HG02973 (cell line): Measurements from ENCODE around the gene VPS41.

Experiments used
- ATAC-seq: cut with Tn5 transposase; IDR thresholded peaks from one replicate; pipeline ENCODE4 v1.9.1; 2021; ENCODE audit warnings: moderate library complexity; ENCODE audit not compliant: unreplicated experiment

VPS41 gene

DNA sequence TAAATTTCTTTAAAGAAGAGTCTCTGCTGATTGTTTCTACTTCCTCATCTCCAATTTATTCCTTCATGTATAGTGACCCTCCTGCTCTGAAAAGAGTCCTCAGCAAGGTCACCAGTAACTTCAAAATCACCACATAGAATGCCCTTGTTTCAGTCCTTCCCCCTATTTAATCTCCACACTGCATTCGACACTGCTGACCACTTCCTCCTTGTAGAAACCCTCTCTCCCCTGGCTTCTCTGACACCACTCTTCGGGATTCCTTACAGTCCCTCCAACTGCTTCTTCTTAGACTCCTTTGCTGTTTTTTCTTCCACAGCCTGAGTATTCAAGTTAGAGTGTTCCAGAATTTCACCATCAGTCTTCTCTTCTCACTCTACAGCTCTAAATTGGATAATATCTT lies 89.5 kb downstream of the VPS41 start:
- ATAC-seq: no peak

DNA sequence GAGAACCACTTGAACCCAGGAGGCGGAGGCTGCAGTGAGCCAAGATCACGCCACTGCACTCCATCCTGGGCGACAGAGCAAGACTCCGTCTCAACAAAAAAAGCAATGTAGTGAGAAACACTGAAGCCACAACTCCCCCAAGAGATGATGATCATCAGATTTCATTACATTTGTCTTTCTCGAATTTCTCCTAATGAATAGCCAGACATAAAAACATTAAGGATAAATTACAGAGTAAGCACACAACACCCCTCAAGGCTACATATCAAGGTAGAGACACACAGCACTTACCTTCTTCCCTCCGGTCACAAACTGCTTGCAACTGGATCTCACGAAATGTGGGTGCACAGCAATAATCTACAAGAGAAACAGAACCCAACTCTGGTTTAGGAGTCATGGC lies 91.5 kb downstream of the VPS41 start:
- ATAC-seq: no peak

DNA sequence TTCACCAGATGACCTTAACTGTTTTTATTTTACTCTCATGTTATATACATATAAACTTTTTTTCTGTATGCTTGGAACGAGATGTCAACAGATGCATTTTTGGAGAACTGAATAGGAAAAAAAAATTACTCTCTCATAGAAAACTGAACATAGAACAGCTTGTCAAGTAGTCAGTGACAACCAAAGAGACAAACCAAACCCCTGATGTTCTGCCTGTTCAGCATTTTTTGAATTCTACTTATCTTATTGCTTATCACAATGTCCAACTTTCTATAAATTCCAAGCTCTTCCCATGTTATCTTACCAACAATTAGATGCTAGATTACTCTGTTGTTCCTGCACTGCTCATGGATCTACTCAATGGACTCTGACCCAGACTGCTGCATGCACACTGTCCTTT lies 95.2 kb downstream of the VPS41 start:
- no peak for ATAC-seq

DNA sequence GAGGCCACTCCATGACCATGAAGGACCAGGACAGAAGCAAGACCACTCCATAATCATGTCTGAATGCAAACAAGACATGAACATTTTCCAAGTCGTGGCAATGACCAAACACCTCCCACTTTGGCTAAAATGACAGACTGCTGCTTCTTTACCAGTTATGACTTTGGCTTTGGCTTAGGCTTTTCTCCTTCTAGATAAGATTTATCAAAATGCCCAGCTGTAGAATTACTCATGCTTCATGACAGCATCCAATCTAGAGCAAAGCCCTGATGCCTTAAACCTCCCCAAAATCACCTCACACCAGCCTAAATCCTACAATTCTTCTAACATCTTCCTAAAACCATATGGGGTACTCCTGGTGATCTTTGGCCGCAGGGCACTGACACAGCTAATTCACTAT lies 102.1 kb downstream of the VPS41 start:
- ATAC-seq: no peak

DNA sequence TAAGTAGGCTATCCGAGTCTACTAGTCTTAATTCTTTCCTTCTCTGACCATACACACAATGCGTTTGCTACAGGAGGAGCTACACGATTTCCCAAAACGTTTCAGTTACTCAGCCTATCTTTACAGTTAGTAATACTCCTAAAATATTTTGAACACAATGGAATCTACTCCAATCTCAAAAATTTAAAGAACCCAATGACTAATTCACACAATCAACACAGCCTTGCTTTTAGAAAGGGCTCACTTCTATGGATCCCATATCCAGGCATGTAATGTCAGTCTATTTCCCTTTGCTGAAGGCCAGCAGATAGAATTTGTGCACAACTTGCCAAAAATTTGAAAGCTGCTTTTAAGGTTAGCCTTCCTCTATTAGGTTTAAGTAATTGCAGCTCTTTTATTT lies 107.2 kb downstream of the VPS41 start:
- no peak for ATAC-seq

DNA sequence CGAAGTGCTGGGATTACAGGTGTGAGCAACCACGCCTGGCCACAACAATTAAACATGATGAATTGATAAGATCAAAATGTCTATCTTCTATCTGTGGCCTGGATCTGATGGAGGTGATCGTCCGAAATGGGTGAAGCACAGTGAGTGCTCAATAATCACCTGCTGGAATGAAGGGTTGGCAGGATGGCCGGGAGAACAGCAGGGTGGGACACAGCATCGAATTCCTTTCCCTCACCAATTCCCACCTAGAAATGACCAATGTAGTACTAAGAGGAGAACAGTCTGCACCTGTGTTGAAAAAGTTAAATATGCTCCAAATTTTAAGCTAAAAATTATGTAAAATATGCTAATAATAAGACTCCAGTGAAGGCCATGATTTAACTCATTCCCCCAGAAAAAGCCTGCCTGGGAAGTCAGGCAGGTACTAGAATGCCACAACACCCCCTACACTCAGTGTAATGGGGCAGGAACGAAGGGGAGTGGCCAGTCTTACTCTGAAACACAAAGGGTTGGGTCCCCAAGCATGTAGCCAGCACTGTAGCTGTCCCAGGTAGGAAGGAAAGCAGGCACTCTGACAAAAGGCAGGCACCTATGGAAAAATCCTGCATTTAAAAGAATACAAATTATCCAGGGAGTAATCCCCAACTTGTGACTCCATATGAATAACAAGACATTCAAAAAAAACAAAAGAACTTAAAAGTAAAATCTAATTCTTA lies 110.3 kb downstream of the VPS41 start:
- ATAC-seq: no peak

DNA sequence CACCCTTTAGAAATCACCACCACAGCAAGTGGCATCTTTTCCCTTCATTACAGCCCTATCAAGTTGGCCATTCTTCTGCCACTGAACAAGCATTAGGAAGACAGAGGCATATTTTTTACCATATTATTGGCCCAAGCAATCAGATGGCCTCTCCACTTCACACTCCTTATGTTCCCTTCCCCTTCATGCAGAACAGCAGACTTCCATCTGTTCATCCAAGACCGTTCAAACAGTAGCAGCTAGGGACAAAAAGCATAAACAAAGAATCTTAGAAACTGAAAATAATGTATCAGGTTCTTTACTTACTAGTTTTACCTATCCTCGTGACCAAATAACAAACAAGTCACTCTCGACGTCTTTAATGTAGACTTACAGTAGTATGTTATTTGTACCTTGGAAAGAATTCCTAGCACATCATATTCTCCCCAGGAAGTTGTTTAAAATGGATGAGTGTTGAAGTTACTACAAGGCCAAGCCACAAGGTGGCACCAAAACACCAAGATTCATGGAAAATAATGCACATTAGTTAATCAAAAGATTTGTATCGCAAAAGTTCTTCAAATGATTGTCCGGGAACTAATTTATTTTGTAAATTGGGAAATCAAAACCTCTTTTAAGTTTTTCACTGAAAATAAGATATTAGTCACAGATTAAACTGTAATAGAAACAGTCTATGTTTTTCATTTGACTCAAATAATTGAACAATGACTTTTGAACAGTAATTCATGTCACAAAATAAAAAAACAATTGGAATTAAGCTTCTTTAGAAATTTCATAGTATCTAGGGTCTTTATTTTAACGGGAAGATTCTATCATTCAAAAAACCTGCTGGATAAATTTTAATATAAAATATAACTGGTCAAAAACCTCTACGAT lies 112.1 kb downstream of the VPS41 start:
- ATAC-seq: no peak

DNA sequence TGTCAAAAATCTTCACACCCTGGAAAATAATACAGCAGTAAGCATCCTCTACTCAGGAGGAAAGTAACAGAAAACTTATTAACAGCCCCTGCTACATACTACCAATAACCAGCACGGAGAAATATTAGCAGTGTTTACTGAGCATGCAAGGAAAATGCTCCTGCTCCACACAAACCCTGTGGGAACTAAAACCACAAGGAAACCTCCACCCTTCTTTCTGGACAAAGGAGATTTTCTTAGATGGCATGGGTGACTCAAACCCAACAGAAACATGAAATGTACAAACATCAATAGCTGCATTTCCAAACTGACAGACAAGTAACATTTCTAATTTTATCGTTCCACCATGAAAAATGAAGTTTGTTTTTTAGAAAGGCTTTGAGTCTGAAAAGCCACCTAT lies 113.4 kb downstream of the VPS41 start:
- no peak for ATAC-seq

DNA sequence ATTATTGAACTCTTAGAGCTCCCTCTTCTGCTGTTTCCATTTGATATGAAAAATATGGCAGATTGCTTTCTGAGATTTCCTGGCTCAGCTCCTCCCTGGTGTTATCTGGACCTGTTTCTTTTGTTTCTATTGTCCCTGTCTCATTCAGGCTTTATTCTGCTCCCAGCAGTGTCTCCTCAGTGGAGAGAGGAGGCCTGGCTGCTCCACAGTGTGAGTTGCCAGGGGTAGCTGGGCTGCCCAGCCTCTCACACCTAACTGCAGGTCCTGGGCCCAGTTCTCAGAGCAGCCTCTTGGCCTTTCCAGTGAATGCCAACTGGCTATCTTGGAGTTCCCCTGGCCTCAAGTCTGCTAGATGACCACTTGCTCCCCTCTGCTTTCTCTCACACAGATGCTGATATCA lies 127.0 kb downstream of the VPS41 start:
- ATAC-seq: no peak

DNA sequence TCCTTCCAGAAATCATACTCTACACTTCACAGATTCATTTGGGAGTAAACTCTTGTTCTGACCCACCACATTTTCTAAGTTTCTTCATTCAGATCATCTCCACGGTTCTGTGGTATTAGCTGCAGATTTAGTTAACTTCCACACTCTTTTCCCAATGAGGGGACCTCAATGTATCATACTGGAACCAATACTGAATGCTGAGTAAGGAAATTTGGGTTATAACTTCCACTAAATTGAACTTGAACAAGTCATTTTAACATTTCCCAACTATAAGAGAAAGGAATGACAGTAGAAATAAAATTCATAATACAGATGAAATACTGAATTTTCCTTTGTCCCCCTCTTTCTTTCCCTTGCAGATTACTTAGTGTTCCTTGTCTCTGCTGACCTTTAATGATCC lies 131.4 kb downstream of the VPS41 start:
- ATAC-seq: no peak

DNA sequence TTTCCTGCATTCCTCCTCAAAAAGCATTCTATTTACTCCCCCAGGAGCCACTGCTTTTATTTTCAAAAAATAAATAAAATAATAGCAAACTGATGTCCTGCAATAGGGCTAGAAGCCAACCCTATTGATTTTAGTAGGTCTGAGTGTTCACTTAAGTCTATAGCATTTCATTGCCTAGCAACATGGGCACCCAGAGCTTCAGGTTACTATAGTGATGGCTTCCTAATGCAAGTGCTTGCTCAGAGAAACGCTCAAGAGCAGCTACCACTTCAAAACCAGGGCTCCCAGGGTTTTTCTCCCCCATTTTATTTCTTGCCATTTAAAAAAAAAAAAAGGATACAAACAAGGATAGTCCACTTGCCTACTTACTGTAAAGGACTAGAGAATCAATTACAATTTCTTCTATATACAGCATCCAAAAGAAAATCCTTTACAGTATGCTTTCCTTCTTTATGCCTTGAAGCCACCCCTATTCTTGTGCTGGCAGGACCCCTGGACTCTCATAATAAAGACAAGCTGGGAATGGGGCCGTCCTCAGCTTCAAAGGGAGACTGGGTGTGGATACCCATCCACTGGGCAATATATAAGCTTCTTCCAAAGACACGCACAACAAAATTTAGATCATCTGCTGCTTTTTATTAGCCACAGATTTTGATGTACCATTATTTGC lies 133.3 kb downstream of the VPS41 start:
- no peak for ATAC-seq

DNA sequence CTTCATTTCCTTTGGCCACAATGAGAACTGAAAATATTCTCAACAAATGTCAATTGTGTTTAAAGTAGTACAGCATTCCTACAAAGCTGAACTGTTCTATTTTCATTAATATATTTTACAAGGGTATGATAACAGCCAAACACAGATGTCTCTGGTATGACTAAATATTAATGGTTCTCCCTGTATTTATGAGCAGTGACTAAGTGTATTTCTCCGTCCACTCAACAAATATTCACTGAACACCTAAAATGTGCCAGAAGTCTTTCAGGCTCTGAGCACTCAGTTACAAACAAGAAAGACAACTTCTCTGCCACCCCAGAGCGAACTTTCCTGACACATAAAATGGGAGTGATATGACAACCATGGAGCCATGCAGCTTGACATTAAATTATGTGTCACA lies 135.6 kb downstream of the VPS41 start:
- no peak for ATAC-seq

DNA sequence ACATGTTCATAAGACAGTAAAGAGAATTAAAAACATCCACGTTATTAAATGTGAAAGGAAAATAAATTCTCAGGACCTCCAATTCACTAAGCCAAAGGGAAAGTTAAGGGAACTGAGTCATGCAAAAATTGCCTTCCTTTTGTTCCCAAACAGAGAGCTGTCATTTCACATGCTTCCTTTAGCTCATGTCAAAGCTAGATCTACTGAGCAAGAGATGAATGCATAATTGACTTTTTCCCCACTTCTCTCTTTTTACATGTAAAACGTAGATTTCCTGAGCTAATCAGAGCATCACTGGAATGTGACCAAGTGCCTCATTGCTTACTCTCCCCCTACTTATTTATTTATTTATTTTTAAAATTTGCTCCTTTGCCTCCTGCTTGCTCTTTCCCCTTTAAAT lies 148.8 kb downstream of the VPS41 start:
- ATAC-seq: no peak

DNA sequence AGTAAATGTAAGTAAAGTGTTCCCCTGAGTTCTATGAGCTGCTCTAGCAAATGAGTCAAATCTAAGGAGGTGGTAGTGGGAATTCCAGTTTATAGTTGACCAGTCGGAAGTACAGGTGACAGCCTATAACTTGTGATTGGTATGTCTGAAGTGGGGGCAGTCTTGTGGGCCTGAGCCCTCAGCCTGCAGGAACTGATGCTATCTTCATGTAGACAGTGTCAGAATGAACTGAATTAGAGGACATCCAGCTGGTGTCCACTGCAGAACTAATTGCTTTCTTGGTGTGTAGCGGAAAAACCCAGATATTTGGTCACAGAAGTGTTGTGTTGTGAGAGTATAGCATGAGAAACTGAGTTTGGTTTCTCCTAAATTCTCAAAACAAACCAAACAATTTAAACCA lies 150.0 kb downstream of the VPS41 start:
- ATAC-seq: no peak

DNA sequence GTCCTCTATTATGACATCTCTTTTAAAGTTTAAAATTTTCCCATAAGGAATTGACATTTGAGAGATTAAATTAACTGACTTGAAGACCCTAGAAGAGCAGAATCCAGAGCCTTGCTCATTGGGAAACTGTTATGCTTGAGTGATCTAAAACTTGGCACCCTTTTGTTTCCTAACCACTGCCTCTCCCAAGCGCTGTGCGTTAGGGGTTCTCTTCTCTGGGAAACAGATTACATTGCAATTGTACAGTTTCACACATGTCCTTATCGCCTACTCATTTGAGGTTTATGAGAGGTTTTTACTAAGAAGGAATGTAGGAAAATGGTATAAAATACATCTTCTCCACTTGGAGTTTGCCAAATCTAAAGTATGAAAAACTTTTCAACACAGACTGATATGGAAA lies 151.1 kb downstream of the VPS41 start:
- no peak for ATAC-seq

DNA sequence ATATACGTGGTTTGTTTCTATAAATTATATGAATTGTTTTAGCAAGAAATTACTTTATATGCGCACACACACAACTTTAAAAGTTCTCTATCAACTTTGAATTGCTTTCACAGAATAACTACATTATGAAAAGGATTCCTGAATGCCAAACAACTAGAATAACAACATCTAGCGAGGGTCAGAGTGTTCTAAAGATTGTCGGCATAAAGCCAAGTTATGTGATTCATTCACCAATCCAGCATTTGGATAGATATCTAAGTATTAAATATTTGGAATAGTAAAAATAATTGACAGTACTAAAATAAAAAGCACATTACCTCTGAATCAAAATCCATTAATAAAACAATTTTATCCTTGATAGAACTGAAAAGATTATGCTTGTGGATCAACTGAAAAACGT lies 152.5 kb downstream of the VPS41 start:
- no peak for ATAC-seq

DNA sequence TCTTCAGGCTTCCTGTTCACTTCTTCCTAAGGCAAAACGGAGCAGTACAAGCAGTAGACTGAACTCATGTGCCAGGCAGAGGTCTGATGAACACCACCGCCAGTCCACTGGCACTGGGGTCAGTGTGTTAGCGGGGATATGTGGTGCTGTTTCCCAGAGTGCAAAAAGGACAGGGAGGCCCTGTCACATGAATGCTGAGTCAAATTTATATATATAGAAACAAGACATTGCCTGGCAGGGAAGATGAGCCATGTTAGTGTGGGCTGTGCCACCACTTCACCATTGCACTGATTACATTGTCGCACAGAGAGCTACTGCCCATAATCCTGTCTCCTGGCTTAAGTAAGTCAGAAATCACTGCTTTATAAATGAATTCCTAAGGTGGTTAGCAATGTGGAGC lies 155.6 kb downstream of the VPS41 start:
- no peak for ATAC-seq

DNA sequence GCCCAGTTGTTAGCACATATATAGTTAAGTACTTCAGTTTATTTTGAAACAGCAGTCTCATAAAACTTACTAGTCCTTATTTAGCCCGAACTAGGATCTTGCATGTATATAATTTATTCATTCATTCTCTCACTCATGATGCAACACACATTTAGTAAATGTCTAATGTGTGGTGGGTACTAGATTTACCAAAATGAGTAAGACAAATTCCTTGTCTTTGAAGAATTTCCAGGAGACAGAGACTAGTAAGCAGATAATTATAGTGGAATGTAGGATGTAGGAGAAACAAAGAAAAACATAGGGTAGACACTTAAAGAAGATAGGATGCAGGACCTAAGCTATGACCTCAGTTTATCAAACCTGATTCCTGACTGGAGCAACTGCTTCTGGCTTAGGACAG lies 157.6 kb downstream of the VPS41 start:
- ATAC-seq: no peak

DNA sequence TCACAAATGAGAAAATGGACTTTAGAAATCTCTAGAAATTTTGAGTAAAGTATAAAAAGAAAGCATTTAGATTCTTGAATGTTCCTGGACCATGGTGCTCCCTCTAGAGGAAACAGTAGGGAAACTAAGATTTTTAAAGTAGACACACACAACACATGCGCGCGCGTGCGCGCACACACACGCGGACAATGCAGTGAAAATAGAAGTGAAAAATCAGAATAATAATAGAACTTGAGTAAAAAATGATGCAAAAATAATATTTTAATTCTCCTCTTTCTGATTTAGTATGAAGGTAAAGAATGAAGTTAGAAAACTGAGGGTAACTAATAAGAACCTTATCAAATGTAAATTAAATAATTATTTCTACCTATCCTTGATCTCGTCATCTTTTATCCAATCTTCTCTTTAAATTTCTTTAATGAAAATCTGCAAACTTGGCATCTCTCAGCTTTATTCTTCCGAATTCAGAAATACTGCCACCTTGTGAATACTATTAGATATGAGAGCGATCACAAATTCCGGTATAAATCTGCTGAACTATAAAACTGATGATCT lies 160.9 kb downstream of the VPS41 start:
- ATAC-seq: no peak

DNA sequence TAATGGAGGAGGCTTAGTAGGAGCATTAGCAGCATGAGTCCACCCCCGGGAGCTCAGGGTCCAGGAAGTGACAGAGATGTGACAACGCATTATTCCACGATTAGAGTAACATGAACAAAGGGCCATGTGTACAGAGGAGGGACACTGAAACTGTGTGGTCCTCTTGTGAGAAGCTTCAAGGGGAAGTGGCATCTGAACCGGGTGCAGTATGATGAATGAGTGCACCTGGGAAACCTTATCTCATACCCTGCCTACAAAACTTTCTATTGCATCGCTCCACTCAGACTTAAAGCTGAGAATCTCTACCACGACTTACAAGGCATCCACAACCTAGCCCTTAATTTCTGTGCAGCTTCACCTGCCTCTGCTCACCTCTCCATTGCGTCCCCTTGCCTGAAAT lies 162.6 kb downstream of the VPS41 start:
- no peak for ATAC-seq

DNA sequence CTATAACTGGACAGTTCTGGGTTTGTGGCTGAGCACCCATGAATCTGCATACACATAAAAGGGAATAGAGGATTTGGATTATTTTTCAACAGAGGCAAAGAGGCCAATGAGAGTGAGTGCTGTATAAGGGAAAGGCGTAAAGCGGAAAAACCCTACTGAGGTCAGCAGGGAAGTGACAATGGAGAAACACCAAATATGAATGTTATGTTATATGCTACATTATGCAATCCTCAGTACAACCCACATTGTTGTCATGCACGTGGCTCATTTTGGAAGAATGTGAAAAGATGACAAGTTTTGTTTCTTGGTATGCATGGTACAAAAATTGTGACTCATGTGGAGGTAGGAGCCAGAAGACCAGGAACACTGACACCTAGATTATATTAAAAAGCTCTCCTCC lies 164.2 kb downstream of the VPS41 start:
- ATAC-seq: no peak

DNA sequence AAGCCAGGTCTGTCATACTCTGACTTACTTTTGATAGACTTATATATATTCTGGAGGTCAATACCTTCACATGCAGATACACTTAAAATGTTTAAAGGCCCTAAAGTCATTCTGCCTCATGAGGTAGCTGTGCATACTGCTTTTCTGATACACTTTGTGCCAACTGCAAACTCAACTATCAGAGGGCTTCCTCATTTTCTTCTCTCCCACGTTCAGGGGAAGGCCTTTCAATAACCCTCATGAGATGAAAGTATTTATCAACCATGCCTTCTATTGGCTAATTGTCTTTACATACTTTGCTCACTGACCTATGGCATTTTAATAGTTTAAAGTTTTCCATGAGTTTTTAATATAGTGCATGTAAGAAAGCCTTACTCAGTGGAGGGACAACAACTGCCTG lies 165.1 kb downstream of the VPS41 start:
- ATAC-seq: no peak
